Ammon's horn (tissue), 1 donor: ENCODE measurements around the gene TFIP11.
"Not testable (repeated sequence)": the region's sequence is repeated elsewhere in the genome, so short reads cannot be mapped to it uniquely, and the experiment has no call there.

ENCODE experiments used
- DNase-seq: peaks from one replicate; pipeline ENCODE4 v3.0.0-alpha.2; 2016; ENCODE audit warnings: low spot score

TFIP11 gene

GRCh38 chr22:26541167-26541819 is 29.0 kb upstream of the TFIP11 start:
- DNase-seq: no peak

- DNase-seq: no peak
These were observed 27.8 kb upstream of the TFIP11 start for GRCh38 chr22:26540119-26540518.

GRCh38 chr22:26536762-26537134 is 24.5 kb upstream of the TFIP11 start:
- no peak for DNase-seq

- no peak for DNase-seq
These were observed 23.9 kb upstream of the TFIP11 start for GRCh38 chr22:26536056-26536761.

GRCh38 chr22:26535603-26535908 is 23.3 kb upstream of the TFIP11 start:
- no peak for DNase-seq

GRCh38 chr22:26534874-26535602 is 22.8 kb upstream of the TFIP11 start:
- DNase-seq: no peak

GRCh38 chr22:26534171-26534855 is 22.0 kb upstream of the TFIP11 start:
- no peak for DNase-seq

- DNase-seq: no peak
These were observed 17.1 kb upstream of the TFIP11 start for GRCh38 chr22:26529345-26529744.

GRCh38 chr22:26528518-26528917 is 16.2 kb upstream of the TFIP11 start:
- DNase-seq: not testable (repeated sequence)

GRCh38 chr22:26527574-26528465 is 15.5 kb upstream of the TFIP11 start:
- no peak for DNase-seq

- DNase-seq: no peak
These were observed 14.9 kb upstream of the TFIP11 start for GRCh38 chr22:26527167-26527566.

GRCh38 chr22:26525946-26526564 is 13.8 kb upstream of the TFIP11 start:
- no peak for DNase-seq

GRCh38 chr22:26524870-26525269 is 12.6 kb upstream of the TFIP11 start:
- DNase-seq: no peak

- DNase-seq: no peak
These were observed 10.3 kb upstream of the TFIP11 start for GRCh38 chr22:26522592-26522991.

- DNase-seq: no peak
These were observed 9.7 kb upstream of the TFIP11 start for GRCh38 chr22:26522012-26522411.

GRCh38 chr22:26517429-26517828 is 5.2 kb upstream of the TFIP11 start:
- no peak for DNase-seq

- DNase-seq: no peak
These were observed 4.2 kb upstream of the TFIP11 start for GRCh38 chr22:26516503-26516902.

GRCh38 chr22:26515931-26516330 is 3.7 kb upstream of the TFIP11 start:
- no peak for DNase-seq

GRCh38 chr22:26514419-26515161 is 2.3 kb upstream of the TFIP11 start:
- no peak for DNase-seq

GRCh38 chr22:26513838-26514237 is 1.6 kb upstream of the TFIP11 start:
- no peak for DNase-seq

GRCh38 chr22:26508148-26508547 is 4.1 kb downstream of the TFIP11 start:
- no peak for DNase-seq
